CD14-positive monocyte (primary cell): ENCODE measurements around the gene RPTOR. TPM values are rescaled to one million over a fixed set of nuclear protein-coding genes. Genes with fewer than 3 reads are reported as not detected.

Experiments used
- DNase-seq, 3 donors: peaks; one replicate each; pipeline ENCODE4 v3.0.0-alpha.2; 2011 to 2022
- H2AFZ ChIP-seq: 2 replicates; pipeline ENCODE4 v1.6.0; 2012; ENCODE audit warnings: mild to moderate bottlenecking, low read depth, low read length, inconsistent platforms; ENCODE audit not compliant: insufficient read depth, poor library complexity, severe bottlenecking
- H3K27ac ChIP-seq, 2 donors: 1 replicate in 1 of 2; 2 replicates in 1 of 2; pipeline ENCODE4 v1.5.1; 2012 to 2013; ENCODE audit warnings: low read length in 2 of 2, control low read depth in 1 of 2, inconsistent platforms in 1 of 2, low read depth in 1 of 2, mild to moderate bottlenecking in 1 of 2
- H3K27me3 ChIP-seq, 2 donors: one replicate each; pipeline versions ENCODE4 v1.6.0 to v1.6.1; 2011 to 2013; ENCODE audit warnings: low read length in 2 of 2; ENCODE audit not compliant: control insufficient read depth in 2 of 2, insufficient read depth in 2 of 2
- H3K36me3 ChIP-seq, 2 donors: replicated peaks in 1 of 2; 1 replicate in 1 of 2; 2 replicates in 1 of 2; pipeline versions ENCODE4 v1.5.1 to v1.6.1; 2012 to 2013; ENCODE audit warnings: low read length in 2 of 2, control low read depth in 1 of 2, inconsistent platforms in 1 of 2, mild to moderate bottlenecking in 1 of 2; ENCODE audit not compliant: insufficient read depth in 2 of 2, control insufficient read depth in 1 of 2
- H3K4me1 ChIP-seq, 2 donors: 1 replicate in 1 of 2; 2 replicates in 1 of 2; pipeline versions ENCODE4 v1.5.1 to v1.6.1; 2012 to 2013; ENCODE audit warnings: low read length in 2 of 2, control low read depth in 1 of 2, inconsistent platforms in 1 of 2, mild to moderate bottlenecking in 1 of 2, moderate library complexity in 1 of 2; ENCODE audit not compliant: insufficient read depth in 2 of 2, control insufficient read depth in 1 of 2
- H3K4me2 ChIP-seq: replicated peaks from 2 replicates; pipeline ENCODE3; 2012; ENCODE audit warnings: low read length, moderate library complexity, mild to moderate bottlenecking; ENCODE audit not compliant: poor library complexity, severe bottlenecking; ENCODE audit errors: extremely low read depth
- H3K4me3 ChIP-seq, 3 experiments: fragments of 200-600 bp in 1 of 3; sonication (generic) in 1 of 3; replicated peaks in 1 of 3; 1 replicate in 2 of 3; 2 replicates in 1 of 3; pipeline ENCODE4 v1.5.1; 2011 to 2013; ENCODE audit warnings: low read length in 3 of 3, mild to moderate bottlenecking in 3 of 3, control low read depth in 2 of 3, low read depth in 2 of 3, inconsistent platforms in 1 of 3, moderate library complexity in 1 of 3
- H3K79me2 ChIP-seq: 2 replicates; pipeline ENCODE4 v1.6.0; 2012; ENCODE audit warnings: mild to moderate bottlenecking, control low read depth, inconsistent platforms, low read length, moderate library complexity; ENCODE audit not compliant: insufficient read depth
- H3K9ac ChIP-seq: 2 replicates; pipeline ENCODE4 v1.6.0; 2017; ENCODE audit warnings: low read length, mild to moderate bottlenecking; ENCODE audit not compliant: insufficient read depth, poor library complexity, severe bottlenecking
- H3K9me3 ChIP-seq, 2 donors: replicated peaks in 1 of 2; 1 replicate in 1 of 2; 2 replicates in 1 of 2; pipeline versions ENCODE4 v1.5.1 to v1.6.1; 2012 to 2013; ENCODE audit warnings: low read length in 2 of 2, control low read depth in 1 of 2; ENCODE audit not compliant: control insufficient read depth in 1 of 2, insufficient read depth in 1 of 2
- H4K20me1 ChIP-seq: 2 replicates; pipeline ENCODE4 v1.6.0; 2012; ENCODE audit warnings: mild to moderate bottlenecking, low read length, control low read depth, moderate library complexity; ENCODE audit not compliant: insufficient read depth
- H3K27ac Mint-ChIP-seq, 7 donors: one replicate each; pipeline ENCODE4 v1.8.0; 2020; ENCODE audit warnings: mild to moderate bottlenecking in 7 of 7, mixed read lengths in 7 of 7, moderate library complexity in 6 of 7, inconsistent platforms in 2 of 7
- H3K27me3 Mint-ChIP-seq, 3 donors: one replicate each; pipeline ENCODE4 v1.8.0; 2021 to 2022; ENCODE audit warnings: low read depth in 3 of 3, mild to moderate bottlenecking in 3 of 3, mixed read lengths in 3 of 3, moderate library complexity in 3 of 3, inconsistent platforms in 1 of 3
- H3K36me3 Mint-ChIP-seq, 2 donors: one replicate each; pipeline ENCODE4 v1.8.0; 2020; ENCODE audit warnings: mixed read lengths in 2 of 2, inconsistent platforms in 1 of 2, mild to moderate bottlenecking in 1 of 2
- H3K4me1 Mint-ChIP-seq: one replicate; pipeline ENCODE4 v1.8.0; 2020; ENCODE audit warnings: mild to moderate bottlenecking, mixed read lengths
- H3K4me3 Mint-ChIP-seq, 2 donors: one replicate each; pipeline ENCODE4 v1.8.0; 2020; ENCODE audit warnings: mild to moderate bottlenecking in 2 of 2, mixed read lengths in 2 of 2, moderate library complexity in 1 of 2
- H3K9me3 Mint-ChIP-seq, 7 donors: one replicate each; pipeline ENCODE4 v1.8.0; 2020 to 2022; ENCODE audit warnings: mixed read lengths in 7 of 7, mild to moderate bottlenecking in 6 of 7, moderate library complexity in 6 of 7, inconsistent platforms in 2 of 7
- CTCF ChIP-seq: fragments of 200-600 bp; IDR thresholded peaks from one replicate; pipeline ENCODE4 v1.8.0; 2022; ENCODE audit warnings: antibody characterized with exemption, mild to moderate bottlenecking
- WGBS: methylation state at CpG from one replicate; pipeline ENCODE4 v1.1.5; 2013; ENCODE audit warnings: missing lambda C conversion rate; ENCODE audit not compliant: insufficient coverage; 5-methylcytosine and 5-hydroxymethylcytosine counted together
- intact Hi-C, 2 donors: fragments of 100-400 bp; cut with micrococcal nuclease; formaldehyde crosslinking; loops; one replicate each; pipeline versions ENCODE4 v1.15.0 to v1.15.1; 2023
- polyA plus RNA-seq, 3 donors: library from polyadenylated mRNA; depleted of rRNA in 1 of 3; unstranded in 2 of 3; stranded (reverse) in 1 of 3; fragments of 300-500 nt in 2 of 3; fragments of >200 nt in 1 of 3; fragmentation: Illumina TruSeq in 2 of 3; gene quantifications; 1 replicate in 2 of 3; 2 replicates in 1 of 3; pipeline ENCODE4 v1.2.3, GENCODE V29; 2012 to 2021

Gene RPTOR
- polyA plus RNA-seq, 3 donors, result 1.1 to 8.7 (median 2.6) TPM

GRCh38 chr17:80783971-80784370, 239.3 kb downstream of the RPTOR start:
- Histone ChIP-seq H3K27ac (no peak overlapping the region), H3K9me3 (no peaks in the 10 kb centered on the region), H2AFZ (no peak overlapping the region), H4K20me1 (peaks cover 12% of the 10 kb centered on the region), H3K9ac (no peak overlapping the region), H3K4me1 (peaks cover 27 to 40% of the 10 kb centered on the region in 2 donors), H3K27me3 (no peaks in the 10 kb centered on the region), H3K4me2 (no peak overlapping the region), H3K36me3 (no peaks in the 10 kb centered on the region), H3K4me3 (no peak overlapping the region), H3K79me2 (no peaks in the 10 kb centered on the region)
- Mint-ChIP-seq H3K36me3 (peaks cover 6 to 14% of the 10 kb centered on the region in 2 donors), H3K27me3 (peaks cover 0 to 2% (median 0%) of the 10 kb centered on the region in 3 donors), H3K4me1 (peaks cover 35% of the 10 kb centered on the region), H3K4me3 (no peak overlapping the region), H3K27ac (no peak overlapping the region), H3K9me3 (no peaks in the 10 kb centered on the region)
- no peak for TF ChIP-seq CTCF
- intact Hi-C loops, result loop anchor here in 1 of 2 donors (10.0 kb wide), 1 partner anchor 59 kb away; no protein-coding TSS in a partner anchor
- no peak for DNase-seq
- no CpG with 5 or more reads among the region's 6 CpGs for WGBS

GRCh38 chr17:80785477-80786178, 241.0 kb downstream of the RPTOR start:
- DNase-seq, result no peak
- H3K27ac ChIP-seq, result no peak overlapping the region

More at GRCh38 chr17:80785477-80786178, 241.0 kb downstream of the RPTOR start:
- no peak overlapping the region for H3K9ac ChIP-seq
- H3K4me2 ChIP-seq, result no peak overlapping the region
- H3K4me3 ChIP-seq, result no peak overlapping the region
- Mint-ChIP-seq H3K27me3 (peaks cover 0 to 2% (median 0%) of the 10 kb centered on the region in 3 donors), H3K27ac (no peak overlapping the region), H3K4me1 (peaks cover 21% of the 10 kb centered on the region), H3K4me3 (no peak overlapping the region), H3K9me3 (no peaks in the 10 kb centered on the region), H3K36me3 (peaks cover 4 to 9% of the 10 kb centered on the region in 2 donors)
- H3K27me3 ChIP-seq, result no peaks in the 10 kb centered on the region
- intact Hi-C loops, result loop anchor here in 1 of 2 donors (10.0 kb wide), 1 partner anchor 61 kb away; no protein-coding TSS in a partner anchor
- H3K79me2 ChIP-seq, result no peaks in the 10 kb centered on the region
- no peak overlapping the region for H2AFZ ChIP-seq
- H4K20me1 ChIP-seq, result peaks cover 12% of the 10 kb centered on the region
- H3K9me3 ChIP-seq, result no peaks in the 10 kb centered on the region
- no peaks in the 10 kb centered on the region for H3K36me3 ChIP-seq
- WGBS, result 96% methylated on average over 18 of the region's 19 CpGs
- no peak for TF ChIP-seq CTCF
- peaks cover 15 to 26% of the 10 kb centered on the region in 2 donors for H3K4me1 ChIP-seq
